ENCODE measurements around the gene TPRN.

The TPRN gene

GRCh38 chr9:137206602-137207001 is 6.1 kb upstream of the TPRN start:
- DNase-seq (ENCODE audit: low spot score): no peak

GRCh38 chr9:137205126-137206069 is 4.9 kb upstream of the TPRN start, which contains the start of the genes NDOR1 and TMEM203:
TSS of gene NDOR1 (plus strand) at chr9:137205700. CDS start at chr9:137205778, 78 bp downstream.
TSS of gene TMEM203 (minus strand) at chr9:137205648. CDS start at chr9:137205414, 234 bp downstream.
- peak; percentile 63 for DNase-seq (ENCODE audit: low spot score)

DNA sequence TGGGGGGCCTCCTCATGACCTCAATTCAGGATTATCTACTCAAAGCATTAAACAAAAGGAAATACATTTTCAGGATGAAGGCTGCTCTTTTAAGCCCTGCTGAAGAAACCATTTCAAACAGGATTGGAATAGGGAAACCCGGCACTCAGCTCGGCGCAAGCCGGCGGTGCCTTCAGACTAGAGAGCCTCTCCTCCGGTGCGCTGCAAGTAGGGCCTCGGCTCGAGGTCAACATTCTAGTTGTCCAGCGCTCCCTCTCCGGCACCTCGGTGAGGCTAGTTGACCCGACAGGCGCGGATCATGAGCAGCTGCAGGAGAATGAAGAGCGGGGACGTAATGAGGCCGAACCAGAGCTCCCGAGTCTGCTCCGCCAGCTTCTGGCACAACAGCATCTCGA is 4.2 kb upstream of the TPRN start:
- DNase-seq (ENCODE audit: low spot score): no peak

GRCh38 chr9:137202966-137203365 is 2.4 kb upstream of the TPRN start:
- DNase-seq (ENCODE audit: low spot score): no peak

DNA sequence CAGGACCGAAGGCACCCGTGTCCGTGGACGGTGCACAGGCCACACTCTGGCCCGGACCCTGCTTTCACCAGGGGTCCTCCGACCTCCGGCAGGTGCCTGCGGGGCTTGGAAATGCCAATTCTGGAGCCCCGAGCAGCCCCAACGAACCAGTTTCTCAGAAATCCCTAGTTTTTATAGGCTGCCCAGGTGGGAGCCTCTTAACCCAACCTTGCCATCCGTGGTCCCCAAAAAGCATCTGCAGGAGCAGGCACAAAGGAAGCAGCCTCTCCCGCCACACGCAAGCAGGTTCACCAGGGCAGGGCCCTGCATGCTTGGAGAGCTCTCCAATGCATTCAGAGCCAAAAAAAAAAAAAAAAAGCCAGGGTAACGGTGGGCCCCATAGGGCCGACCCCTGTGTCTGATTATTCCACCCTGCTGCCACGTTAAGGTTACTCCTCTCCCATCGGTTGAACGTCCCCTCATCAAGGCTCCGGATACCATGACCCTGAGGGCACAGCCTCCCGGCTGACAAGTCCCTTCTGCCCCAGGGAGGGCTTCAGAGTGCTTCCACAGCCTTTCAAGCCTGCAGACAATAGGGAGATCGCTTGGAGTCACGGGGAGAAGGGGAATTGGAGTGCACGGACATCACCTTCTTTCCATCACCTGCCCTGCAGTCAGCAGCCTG is 796 bp upstream of the TPRN start:
- no peak for DNase-seq (ENCODE audit: low spot score)

- no peak for DNase-seq (ENCODE audit: low spot score)
These were observed 975 bp downstream of the TPRN start for GRCh38 chr9:137199411-137200121.

DNA sequence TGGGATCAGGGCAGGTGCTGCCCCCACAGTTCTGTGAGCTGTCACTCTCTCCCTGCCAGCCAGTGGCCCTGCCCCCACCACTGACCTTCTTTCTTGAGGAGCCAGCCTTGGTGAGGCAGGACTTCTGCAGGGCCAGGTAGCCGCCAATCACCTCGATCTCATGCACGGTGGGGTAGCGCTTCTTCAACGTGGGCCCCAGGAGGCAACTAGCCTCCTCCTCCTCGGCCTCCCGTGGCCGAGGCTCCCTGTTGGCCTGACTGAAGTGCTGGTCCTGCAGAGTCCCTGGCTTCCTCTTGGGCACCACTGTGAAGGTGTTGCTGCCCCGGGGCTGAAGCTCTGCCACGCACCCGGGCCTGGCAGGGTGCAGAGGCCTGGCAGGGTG is 1.6 kb downstream of the TPRN start:
- DNase-seq (ENCODE audit: low spot score): no peak

DNA sequence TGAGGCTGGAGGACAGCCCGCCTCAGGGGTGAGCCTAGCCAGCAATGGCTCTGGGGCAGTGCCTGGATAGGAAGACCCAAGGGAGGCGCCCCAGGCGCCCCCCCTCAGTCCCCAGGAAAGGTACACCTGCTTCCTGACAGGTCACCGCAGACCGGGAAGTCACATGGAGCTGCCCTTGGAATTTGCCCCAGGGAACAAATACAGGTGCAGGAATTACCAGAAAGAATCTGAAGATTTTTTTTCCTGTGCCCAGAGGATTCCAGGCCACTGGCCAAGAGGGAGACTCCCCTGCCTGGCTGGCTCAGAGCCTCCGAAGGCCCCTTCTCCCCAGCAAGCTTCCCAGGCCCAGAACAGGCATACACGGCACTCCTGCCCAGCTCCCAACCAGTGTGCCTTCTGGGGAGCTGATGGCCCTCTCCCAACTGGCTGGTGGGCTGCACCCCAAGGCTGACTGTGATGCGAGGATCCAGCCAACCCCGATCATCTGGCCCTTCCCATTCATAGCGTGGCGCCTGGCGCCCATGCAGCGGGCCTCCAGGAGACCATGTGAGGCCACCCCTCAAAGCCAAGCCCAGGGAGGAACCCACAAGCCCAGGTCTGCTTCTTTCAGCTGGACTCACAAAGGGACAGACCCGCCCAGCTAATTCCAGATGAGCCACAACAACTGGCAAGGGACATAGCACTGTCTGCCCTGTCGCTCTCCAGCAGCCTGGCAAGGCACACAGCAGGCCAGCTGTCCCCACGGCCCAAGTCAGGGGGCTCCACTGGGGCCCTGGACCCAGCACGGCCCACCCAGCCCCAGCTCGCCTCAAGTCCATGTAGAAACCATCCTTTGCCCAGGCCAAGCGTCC is 2.3 kb downstream of the TPRN start:
- DNase-seq (ENCODE audit: low spot score): no peak

- no peak for DNase-seq (ENCODE audit: low spot score)
These were observed 4.9 kb downstream of the TPRN start for GRCh38 chr9:137195525-137196220.

DNA sequence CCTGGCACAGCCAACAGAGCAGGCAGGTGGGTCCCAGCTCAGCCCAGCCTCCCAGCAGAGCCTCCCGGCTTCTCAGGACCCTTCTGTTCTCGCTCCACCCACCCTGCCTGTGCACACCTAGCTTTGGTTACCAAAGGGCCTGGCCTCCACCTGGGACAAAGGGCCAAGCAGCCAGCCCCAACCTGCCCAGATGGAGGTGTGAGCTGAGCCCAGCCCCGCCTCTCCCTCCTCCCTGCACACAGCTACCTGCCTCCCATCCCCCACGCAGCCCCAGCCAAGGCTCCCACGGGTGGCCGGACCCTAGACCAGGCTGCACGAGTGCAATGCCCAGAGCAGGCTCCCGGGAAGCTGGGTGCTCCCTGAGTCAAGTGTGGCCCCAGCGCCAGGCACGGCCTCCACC is 5.6 kb downstream of the TPRN start:
- no peak for DNase-seq (ENCODE audit: low spot score)

GRCh38 chr9:137194388-137194787 is 6.2 kb downstream of the TPRN start:
- no peak for DNase-seq (ENCODE audit: low spot score)

- DNase-seq (ENCODE audit: low spot score): no peak
These were observed 6.8 kb downstream of the TPRN start for GRCh38 chr9:137193771-137194170.

GRCh38 chr9:137192859-137193258 is 7.7 kb downstream of the TPRN start:
- no peak for DNase-seq (ENCODE audit: low spot score)

DNA sequence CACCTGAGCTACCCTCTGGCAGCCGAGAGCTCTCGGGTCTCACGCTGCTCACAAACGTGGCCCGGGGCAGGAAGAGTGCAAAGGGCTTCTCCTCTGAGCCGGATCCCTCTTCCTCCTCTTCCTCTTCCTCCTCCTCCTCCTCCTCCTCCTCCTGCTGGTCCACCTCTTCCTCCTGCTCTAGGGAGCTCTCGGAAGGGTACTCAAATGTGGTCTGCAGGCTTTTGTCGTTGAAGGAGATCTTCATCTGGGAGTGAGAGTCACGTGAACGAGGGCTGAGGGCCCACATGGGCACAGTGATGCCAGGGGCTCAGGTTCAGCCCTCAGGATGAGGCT is 8.1 kb downstream of the TPRN start:
- no peak for DNase-seq (ENCODE audit: low spot score)

GRCh38 chr9:137191691-137192447 is 8.7 kb downstream of the TPRN start:
- no peak for DNase-seq (ENCODE audit: low spot score)

DNA sequence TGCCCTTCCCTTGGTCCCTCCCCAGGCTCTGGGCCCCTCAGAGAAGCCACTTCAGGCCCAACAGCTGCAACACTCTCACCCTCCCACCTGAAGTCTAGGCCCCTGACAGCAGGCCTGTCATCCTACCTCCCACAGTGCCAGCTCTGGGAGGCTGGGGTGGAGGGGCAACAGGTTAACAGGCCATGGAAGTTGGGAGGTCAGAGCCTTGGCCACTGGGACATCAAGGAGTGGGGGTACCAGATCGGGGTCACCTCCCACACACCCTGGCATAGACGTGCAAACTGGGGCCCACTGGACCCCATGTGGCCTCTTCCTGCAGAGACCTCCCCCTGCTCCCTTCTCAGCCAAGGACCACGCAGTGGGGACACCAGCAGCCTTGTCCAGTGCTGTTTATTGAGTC is 9.3 kb downstream of the TPRN start:
- DNase-seq (ENCODE audit: low spot score): no peak

- no peak for DNase-seq (ENCODE audit: low spot score)
These were observed 10.2 kb downstream of the TPRN start for GRCh38 chr9:137190315-137190856.

DNA sequence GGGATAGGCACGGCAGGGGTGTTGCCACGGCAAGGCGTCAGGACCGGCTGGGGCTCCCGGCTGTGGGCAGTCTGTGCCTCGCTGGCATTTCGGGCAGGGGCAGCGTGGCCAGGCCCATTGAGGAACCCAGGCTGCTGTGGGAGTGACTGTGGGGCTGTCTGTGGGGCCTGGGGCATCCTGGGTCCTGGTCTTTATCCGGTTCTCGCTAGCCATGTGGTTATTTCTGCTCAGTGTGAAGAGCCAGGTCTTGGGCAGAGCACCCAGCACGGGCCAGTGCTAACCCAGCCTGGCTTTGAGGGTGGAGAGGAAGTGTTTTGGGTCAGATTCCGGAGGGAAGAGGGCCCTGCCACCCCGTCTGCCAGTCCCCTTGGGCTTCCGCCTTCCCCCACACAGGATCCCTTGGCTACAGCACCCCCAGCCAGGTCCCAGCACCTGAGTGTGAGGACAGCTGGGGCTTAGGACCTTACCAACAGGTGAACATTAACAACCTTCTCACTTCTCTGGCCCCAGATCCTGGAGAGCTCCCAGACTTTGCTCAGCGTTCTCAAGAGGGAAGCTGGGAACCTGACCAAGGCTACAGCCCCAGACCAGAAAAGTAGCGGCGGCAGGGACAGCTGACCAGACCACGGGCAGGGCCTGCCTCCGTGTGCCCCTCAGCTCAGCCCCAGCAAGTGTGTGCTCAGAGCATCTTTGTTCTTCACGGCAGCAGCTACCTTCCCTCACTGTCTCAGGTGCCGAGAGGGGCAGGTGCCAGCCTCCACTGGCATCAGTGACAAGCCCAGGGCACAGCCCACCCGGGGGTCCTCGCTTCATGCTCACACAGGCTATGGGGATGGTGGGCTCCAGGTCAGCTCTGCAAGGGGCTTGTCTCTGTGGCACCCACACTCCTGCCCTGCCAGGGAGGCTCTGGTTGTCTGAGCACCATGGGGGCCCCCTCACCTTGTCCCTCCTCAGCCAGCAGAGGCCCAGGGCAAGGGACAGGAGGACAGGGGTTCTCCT is 10.9 kb downstream of the TPRN start:
- DNase-seq (ENCODE audit: low spot score): no peak
